GM12878 (cell line): ENCODE measurements around the gene TNFRSF11A. TPM values are rescaled to one million over a fixed set of nuclear protein-coding genes. Genes with fewer than 3 reads are reported as not detected.

Source experiments
- ATAC-seq: fragments of 200-7000 bp; cut with Tn5 transposase; 3 replicates; pipeline ENCODE4 v1.9.1; 2020; ENCODE audit warnings: mild to moderate bottlenecking, moderate library complexity
- BruUV-seq: library from RNA; stranded (reverse); fragments of 400-500 nt; replicated peaks from 2 replicates; lab custom pipeline; 2021; lab: Mats Ljungman, UMichigan
- CTCF ChIA-PET: fragments of 300-600 bp; sonication (Branson Sonifier 250); formaldehyde crosslinking; extraction: SDS; loops from one replicate; lab custom pipeline; 2021; ENCODE audit warnings: inconsistent platforms; lab: Yijun Ruan, JAX
- POLR2A ChIA-PET: fragments of 350-600 bp; formaldehyde crosslinking; extraction: SDS; loops from one replicate; lab custom pipeline; 2021; ENCODE audit warnings: inconsistent platforms; lab: Charles Lee
- RAD21 ChIA-PET: fragments of 300-600 bp; sonication (Branson Sonifier 250); formaldehyde crosslinking; loops from one replicate; lab custom pipeline; 2023; ENCODE audit warnings: antibody characterized with exemption; ENCODE audit not compliant: unreplicated experiment; lab: Charles Lee
- SMC1A ChIA-PET: fragments of 300-600 bp; sonication (Branson Sonifier 250); formaldehyde crosslinking; loops from one replicate; lab custom pipeline; 2023; ENCODE audit not compliant: unreplicated experiment, uncharacterized antibody; lab: Charles Lee
- DNase-seq: peaks from one replicate; pipeline ENCODE4 v3.0.0-alpha.2; 2011; ENCODE audit warnings: low read depth, low spot score
- FAIRE-seq: peaks from 3 replicates; lab custom pipeline; 2011; peaks lifted over from hg19 to GRCh38; lab: Jason Lieb, UNC
- H2AFZ ChIP-seq: 2 replicates; pipeline ENCODE4 v1.6.0; 2011; ENCODE audit warnings: low read depth, low read length, control low read depth; ENCODE audit not compliant: control insufficient read depth
- H3K27ac ChIP-seq: 2 replicates; pipeline ENCODE4 v1.5.1; 2011; ENCODE audit warnings: control low read depth; ENCODE audit not compliant: control insufficient read depth, insufficient read depth
- H3K27me3 ChIP-seq, 2 experiments: replicated peaks in 1 of 2; 2 replicates each; pipeline versions ENCODE4 v1.6.0 to v1.6.1; 2011; ENCODE audit warnings: low read length in 1 of 2; ENCODE audit not compliant: control insufficient read depth in 2 of 2, insufficient read depth in 2 of 2
- H3K36me3 ChIP-seq, 2 experiments: 2 replicates each; pipeline ENCODE4 v1.5.1; 2011; ENCODE audit warnings: low read length in 1 of 2; ENCODE audit not compliant: control insufficient read depth in 2 of 2, insufficient read depth in 2 of 2
- H3K4me1 ChIP-seq: 2 replicates; pipeline ENCODE4 v1.6.1; 2011; ENCODE audit warnings: mild to moderate bottlenecking, low read length, moderate library complexity, mixed read lengths; ENCODE audit not compliant: control insufficient read depth, insufficient read depth
- H3K4me2 ChIP-seq: 2 replicates; pipeline ENCODE4 v1.6.0; 2011; ENCODE audit warnings: control low read depth; ENCODE audit not compliant: control insufficient read depth, insufficient read depth
- H3K4me3 ChIP-seq: fragments of 200-600 bp; sonication (generic); 2 replicates; pipeline ENCODE4 v1.5.1; 2016
- H3K79me2 ChIP-seq: 2 replicates; pipeline ENCODE4 v1.6.0; 2011; ENCODE audit warnings: low read length; ENCODE audit not compliant: control insufficient read depth, insufficient read depth
- H3K9ac ChIP-seq: 2 replicates; pipeline ENCODE4 v1.8.0; 2011; ENCODE audit warnings: low read length, control low read depth, mixed read lengths; ENCODE audit not compliant: control insufficient read depth, insufficient read depth
- H3K9me3 ChIP-seq: replicated peaks from 3 replicates; pipeline ENCODE4 v1.5.1; 2011; ENCODE audit warnings: mild to moderate bottlenecking, low read length; ENCODE audit not compliant: control insufficient read depth, insufficient read depth
- H4K20me1 ChIP-seq: 2 replicates; pipeline ENCODE4 v1.6.0; 2011; ENCODE audit not compliant: control insufficient read depth, insufficient read depth
- GATAD2B ChIP-seq: fragments of 450-650 bp; conservative IDR thresholded peaks from 2 replicates; pipeline ENCODE4 v1.6.1; 2017; ENCODE audit warnings: low read depth, mild to moderate bottlenecking, moderate library complexity
- MEF2B ChIP-seq: fragments of 450-650 bp; IDR thresholded peaks from 2 replicates; pipeline ENCODE4 v1.6.1; 2018; ENCODE audit warnings: mild to moderate bottlenecking, moderate library complexity; ENCODE audit not compliant: partially characterized antibody, poor library complexity, severe bottlenecking
- WGBS: methylation state at CpG from one replicate; pipeline ENCODE4 v1.1.6; 2016; ENCODE audit warnings: low lambda C conversion rate; ENCODE audit not compliant: insufficient replicate concordance, insufficient coverage; ENCODE audit errors: missing lambda C conversion rate; 5-methylcytosine and 5-hydroxymethylcytosine counted together
- in situ Hi-C: fragments of 300-500 bp; cut with MboI; formaldehyde crosslinking; loops from 9 replicates; pipeline ENCODE4 v1.14.3; 2018; ENCODE audit warnings: mixed read lengths
- intact Hi-C: fragments of 100-400 bp; cut with micrococcal nuclease; formaldehyde crosslinking; loops from one replicate; pipeline ENCODE4 v1.14.2; 2022; ENCODE audit not compliant: unreplicated experiment
- polyA plus RNA-seq, 11 experiments: library from polyadenylated mRNA; depleted of rRNA in 4 of 11; unstranded in 6 of 11; stranded (reverse) in 5 of 11; fragments of >200 nt; fragmentation: Nextera tagmentation in 4 of 11; fragmentation: Illumina TruSeq in 1 of 11; extraction: Ambion mirVana in 4 of 11; extraction: Trizol in 1 of 11; gene quantifications; 1 replicate in 1 of 11; 2 replicates in 10 of 11; pipeline versions ENCODE4 v1.2.1 to v1.2.3, GENCODE V29; 2011 to 2016; ENCODE audit warnings: inconsistent platforms in 2 of 11, missing spikeins in 2 of 11, low read depth in 1 of 11
- total RNA-seq, 4 experiments: library from RNA; depleted of rRNA in 3 of 4; stranded (reverse); fragments of >200 nt in 3 of 4; fragmentation: Illumina TruSeq in 1 of 4; extraction: Trizol in 1 of 4; gene quantifications; 2 replicates each; pipeline versions ENCODE4 v1.2.1 to v1.2.3, GENCODE V29; 2013 to 2021
- TF ChIP-seq, protein P1 (sequence below): fragments of 450-650 bp; formaldehyde crosslinking; IDR thresholded peaks from 2 replicates; pipeline ENCODE4 v1.4.0; 2022; ENCODE audit warnings: mild to moderate bottlenecking, moderate library complexity
- TF ChIP-seq, protein P2 (sequence below): fragments of 450-650 bp; IDR thresholded peaks from 2 replicates; pipeline ENCODE4 v1.6.1; 2017; ENCODE audit warnings: antibody characterized with exemption, mild to moderate bottlenecking, moderate library complexity
- TF ChIP-seq, protein P3 (sequence below): fragments of 450-650 bp; IDR thresholded peaks from 2 replicates; pipeline ENCODE4 v1.6.1; 2017; ENCODE audit warnings: mild to moderate bottlenecking, low read depth, inconsistent platforms; ENCODE audit not compliant: poor library complexity, severe bottlenecking

TNFRSF11A gene
- total and polyA plus RNA-seq, 10 of the 15 experiments (the other 5 are each of a cell fraction or from before 2014, with no cell fraction given) = 0.07 to 4.0 (median 0.23) TPM

DNA sequence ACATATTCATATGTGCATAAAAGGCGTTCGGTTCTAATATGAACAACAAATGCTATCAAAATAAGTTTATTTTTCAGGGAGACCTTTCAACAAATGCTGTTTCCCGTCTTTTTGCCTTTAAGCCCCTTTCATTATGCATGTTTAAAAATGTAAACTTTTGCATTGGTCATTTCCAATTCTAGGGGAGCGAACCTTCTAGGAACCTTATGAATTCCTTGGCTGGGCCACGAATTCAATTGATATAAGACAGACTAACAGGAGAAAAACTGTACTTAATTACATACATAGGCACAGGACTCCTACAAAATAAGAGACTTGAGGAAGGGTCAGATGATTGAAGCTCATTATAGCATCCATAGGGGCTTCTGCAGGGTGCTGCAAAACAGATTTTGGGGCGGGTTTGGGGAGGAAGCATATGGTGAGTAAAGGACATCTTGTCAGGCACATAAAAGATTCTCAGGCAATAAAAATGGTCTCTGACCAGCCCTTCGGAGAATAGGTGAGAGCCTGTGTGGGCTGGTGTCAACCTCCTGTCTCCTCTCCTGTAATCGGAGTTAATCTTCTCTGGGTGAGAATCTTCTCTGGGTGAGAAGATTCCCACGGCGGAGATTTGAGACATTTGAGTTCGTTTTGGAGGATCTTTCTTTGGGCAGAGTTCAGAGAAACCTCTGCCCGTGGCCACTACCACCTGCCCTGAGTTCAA is 1.7 kb downstream of the TNFRSF11A start:
- TF ChIP-seq, protein P1, sequence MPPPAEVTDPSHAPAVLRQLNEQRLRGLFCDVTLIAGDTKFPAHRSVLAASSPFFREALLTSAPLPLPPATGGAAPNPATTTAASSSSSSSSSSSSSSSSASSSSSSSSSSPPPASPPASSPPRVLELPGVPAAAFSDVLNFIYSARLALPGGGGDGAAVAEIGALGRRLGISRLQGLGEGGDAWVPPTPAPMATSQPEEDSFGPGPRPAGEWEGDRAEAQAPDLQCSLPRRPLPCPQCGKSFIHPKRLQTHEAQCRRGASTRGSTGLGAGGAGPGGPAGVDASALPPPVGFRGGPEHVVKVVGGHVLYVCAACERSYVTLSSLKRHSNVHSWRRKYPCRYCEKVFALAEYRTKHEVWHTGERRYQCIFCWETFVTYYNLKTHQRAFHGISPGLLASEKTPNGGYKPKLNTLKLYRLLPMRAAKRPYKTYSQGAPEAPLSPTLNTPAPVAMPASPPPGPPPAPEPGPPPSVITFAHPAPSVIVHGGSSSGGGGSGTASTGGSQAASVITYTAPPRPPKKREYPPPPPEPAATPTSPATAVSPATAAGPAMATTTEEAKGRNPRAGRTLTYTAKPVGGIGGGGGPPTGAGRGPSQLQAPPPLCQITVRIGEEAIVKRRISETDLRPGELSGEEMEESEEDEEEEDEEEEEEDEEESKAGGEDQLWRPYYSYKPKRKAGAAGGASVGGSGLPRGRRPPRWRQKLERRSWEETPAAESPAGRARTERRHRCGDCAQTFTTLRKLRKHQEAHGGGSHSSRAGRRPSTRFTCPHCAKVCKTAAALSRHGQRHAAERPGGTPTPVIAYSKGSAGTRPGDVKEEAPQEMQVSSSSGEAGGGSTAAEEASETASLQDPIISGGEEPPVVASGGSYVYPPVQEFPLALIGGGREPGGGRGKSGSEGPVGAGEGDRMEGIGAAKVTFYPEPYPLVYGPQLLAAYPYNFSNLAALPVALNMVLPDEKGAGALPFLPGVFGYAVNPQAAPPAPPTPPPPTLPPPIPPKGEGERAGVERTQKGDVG = no peak
- TF ChIP-seq GATAD2B = peak; percentile 71; the same call in 1 of the 2 replicates
- TF ChIP-seq, protein P2, sequence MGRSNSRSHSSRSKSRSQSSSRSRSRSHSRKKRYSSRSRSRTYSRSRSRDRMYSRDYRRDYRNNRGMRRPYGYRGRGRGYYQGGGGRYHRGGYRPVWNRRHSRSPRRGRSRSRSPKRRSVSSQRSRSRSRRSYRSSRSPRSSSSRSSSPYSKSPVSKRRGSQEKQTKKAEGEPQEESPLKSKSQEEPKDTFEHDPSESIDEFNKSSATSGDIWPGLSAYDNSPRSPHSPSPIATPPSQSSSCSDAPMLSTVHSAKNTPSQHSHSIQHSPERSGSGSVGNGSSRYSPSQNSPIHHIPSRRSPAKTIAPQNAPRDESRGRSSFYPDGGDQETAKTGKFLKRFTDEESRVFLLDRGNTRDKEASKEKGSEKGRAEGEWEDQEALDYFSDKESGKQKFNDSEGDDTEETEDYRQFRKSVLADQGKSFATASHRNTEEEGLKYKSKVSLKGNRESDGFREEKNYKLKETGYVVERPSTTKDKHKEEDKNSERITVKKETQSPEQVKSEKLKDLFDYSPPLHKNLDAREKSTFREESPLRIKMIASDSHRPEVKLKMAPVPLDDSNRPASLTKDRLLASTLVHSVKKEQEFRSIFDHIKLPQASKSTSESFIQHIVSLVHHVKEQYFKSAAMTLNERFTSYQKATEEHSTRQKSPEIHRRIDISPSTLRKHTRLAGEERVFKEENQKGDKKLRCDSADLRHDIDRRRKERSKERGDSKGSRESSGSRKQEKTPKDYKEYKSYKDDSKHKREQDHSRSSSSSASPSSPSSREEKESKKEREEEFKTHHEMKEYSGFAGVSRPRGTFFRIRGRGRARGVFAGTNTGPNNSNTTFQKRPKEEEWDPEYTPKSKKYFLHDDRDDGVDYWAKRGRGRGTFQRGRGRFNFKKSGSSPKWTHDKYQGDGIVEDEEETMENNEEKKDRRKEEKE = no peak
- TF ChIP-seq, protein P3, sequence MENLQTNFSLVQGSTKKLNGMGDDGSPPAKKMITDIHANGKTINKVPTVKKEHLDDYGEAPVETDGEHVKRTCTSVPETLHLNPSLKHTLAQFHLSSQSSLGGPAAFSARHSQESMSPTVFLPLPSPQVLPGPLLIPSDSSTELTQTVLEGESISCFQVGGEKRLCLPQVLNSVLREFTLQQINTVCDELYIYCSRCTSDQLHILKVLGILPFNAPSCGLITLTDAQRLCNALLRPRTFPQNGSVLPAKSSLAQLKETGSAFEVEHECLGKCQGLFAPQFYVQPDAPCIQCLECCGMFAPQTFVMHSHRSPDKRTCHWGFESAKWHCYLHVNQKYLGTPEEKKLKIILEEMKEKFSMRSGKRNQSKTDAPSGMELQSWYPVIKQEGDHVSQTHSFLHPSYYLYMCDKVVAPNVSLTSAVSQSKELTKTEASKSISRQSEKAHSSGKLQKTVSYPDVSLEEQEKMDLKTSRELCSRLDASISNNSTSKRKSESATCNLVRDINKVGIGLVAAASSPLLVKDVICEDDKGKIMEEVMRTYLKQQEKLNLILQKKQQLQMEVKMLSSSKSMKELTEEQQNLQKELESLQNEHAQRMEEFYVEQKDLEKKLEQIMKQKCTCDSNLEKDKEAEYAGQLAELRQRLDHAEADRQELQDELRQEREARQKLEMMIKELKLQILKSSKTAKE = no peak
- TF ChIP-seq MEF2B = peak; percentile 85
- FAIRE-seq = no peak
- H3K36me3 ChIP-seq = no peaks in the 10 kb centered on the region
- H3K4me3 ChIP-seq = no peak overlapping the region; the same call in 1 of the 2 replicates
- no peak for DNase-seq
- CTCF ChIA-PET = interaction anchor here (0.6 to 3.6 kb wide), 6 partner anchors 11 to 257 kb away, joined by 3 to 21 read pairs (median 4); no protein-coding TSS in a partner anchor
- H4K20me1 ChIP-seq = no peaks in the 10 kb centered on the region
- SMC1A ChIA-PET = interaction anchor here (0.9 to 2.2 kb wide), 3 partner anchors 17 to 99 kb away, joined by 3 to 9 read pairs (median 3); no protein-coding TSS in a partner anchor
- POLR2A ChIA-PET = no interaction called here
- H3K79me2 ChIP-seq = no peaks in the 10 kb centered on the region
- BruUV-seq = no TSS peak
- peaks cover 0 to 13% of the 10 kb centered on the region in 2 experiments; a peak in 1 of 4 replicates for H3K27me3 ChIP-seq
- WGBS = 38% methylated on average over 12 of the region's 12 CpGs
- no peak overlapping the region for H3K27ac ChIP-seq
- RAD21 ChIA-PET = interaction anchor here (1.3 to 1.6 kb wide), 3 partner anchors 12 to 246 kb away, joined by 3 to 4 read pairs (median 3); no protein-coding TSS in a partner anchor
- intact Hi-C loops (loop anchor here (2.0 to 10.0 kb wide), 4 partner anchors 46 to 258 kb away; partner anchors contain the start of genes PIGN, RELCH and ZCCHC2), in situ Hi-C loops (no loop called here)
- H3K4me2 ChIP-seq = peak overlapping the region; percentile 100; the same call in 1 of the 2 replicates
- H2AFZ ChIP-seq = no peak overlapping the region
- H3K4me1 ChIP-seq = peaks cover 15% of the 10 kb centered on the region
- no peak for ATAC-seq
- H3K9ac ChIP-seq = no peak overlapping the region
- no peaks in the 10 kb centered on the region for H3K9me3 ChIP-seq
